Gastroesophageal sphincter (tissue), 4 donors: ENCODE measurements around the gene SMAD3. TPM values are rescaled to one million over a fixed set of nuclear protein-coding genes. Genes with fewer than 3 reads are reported as not detected.

Source experiments
- ATAC-seq: fragments of 150-250 bp; one replicate; pipeline ENCODE4 v1.9.1; 2016; ENCODE audit warnings: mild to moderate bottlenecking, moderate library complexity
- H3K27ac ChIP-seq, 4 donors: fragments of 200-600 bp; sonication (generic) in 3 of 4; 1 replicate in 3 of 4; 2 replicates in 1 of 4; pipeline ENCODE4 v1.5.1; 2016 to 2019
- H3K27me3 ChIP-seq: fragments of 200-600 bp; sonication (generic); one replicate; pipeline ENCODE4 v1.5.1; 2019
- H3K36me3 ChIP-seq, 2 donors: fragments of 200-600 bp; sonication (generic); one replicate each; pipeline ENCODE4 v1.5.1; 2019; ENCODE audit warnings: control low read depth in 1 of 2
- H3K4me1 ChIP-seq, 3 donors: fragments of 200-600 bp; sonication (generic); 1 replicate in 2 of 3; 2 replicates in 1 of 3; pipeline ENCODE4 v1.5.1; 2016 to 2019; ENCODE audit warnings: control low read depth in 2 of 3
- H3K4me3 ChIP-seq, 2 donors: fragments of 200-600 bp; sonication (generic); one replicate each; pipeline ENCODE4 v1.5.1; 2019; ENCODE audit warnings: mild to moderate bottlenecking in 1 of 2, moderate library complexity in 1 of 2
- H3K9me3 ChIP-seq, 3 donors: fragments of 200-600 bp; sonication (generic); one replicate each; pipeline ENCODE4 v1.5.1; 2017 to 2019; ENCODE audit warnings: control low read depth in 2 of 3
- EP300 ChIP-seq: sonication (generic); formaldehyde crosslinking; IDR thresholded peaks from one replicate; pipeline ENCODE4 v1.6.1; 2017; ENCODE audit warnings: antibody characterized with exemption, mild to moderate bottlenecking
- POLR2A ChIP-seq, 2 donors: fragments of 450-650 bp; IDR thresholded peaks; one replicate each; pipeline ENCODE4 v1.6.1; 2017; ENCODE audit warnings: antibody characterized with exemption in 2 of 2, mild to moderate bottlenecking in 2 of 2, moderate library complexity in 1 of 2
- POLR2AphosphoS5 ChIP-seq: sonication (generic); formaldehyde crosslinking; IDR thresholded peaks from one replicate; pipeline ENCODE4 v1.6.1; 2017; ENCODE audit warnings: antibody characterized with exemption
- WGBS, 2 donors: methylation state at CpG; one replicate each; pipeline ENCODE4 v1.1.5; 2018; ENCODE audit warnings: low coverage in 1 of 2; 5-methylcytosine and 5-hydroxymethylcytosine counted together
- total RNA-seq, 4 donors: library from RNA; depleted of rRNA; stranded (reverse); fragments of >200 nt; gene quantifications; one replicate each; pipeline ENCODE4 v1.1.0, GENCODE V29; 2016
- TF ChIP-seq, protein P1 (sequence below), 4 experiments: fragments of 200-600 bp in 2 of 4; fragments of 450-650 bp in 2 of 4; sonication (generic) in 1 of 4; IDR thresholded peaks; one replicate each; pipeline ENCODE4 v1.5.1; 2017 to 2019; ENCODE audit warnings: antibody characterized with exemption in 4 of 4, mild to moderate bottlenecking in 2 of 4, moderate library complexity in 2 of 4

Gene SMAD3
- total RNA-seq, 4 donors from 2014 or later: 19.8 to 30.6 (median 25.9) TPM

DNA sequence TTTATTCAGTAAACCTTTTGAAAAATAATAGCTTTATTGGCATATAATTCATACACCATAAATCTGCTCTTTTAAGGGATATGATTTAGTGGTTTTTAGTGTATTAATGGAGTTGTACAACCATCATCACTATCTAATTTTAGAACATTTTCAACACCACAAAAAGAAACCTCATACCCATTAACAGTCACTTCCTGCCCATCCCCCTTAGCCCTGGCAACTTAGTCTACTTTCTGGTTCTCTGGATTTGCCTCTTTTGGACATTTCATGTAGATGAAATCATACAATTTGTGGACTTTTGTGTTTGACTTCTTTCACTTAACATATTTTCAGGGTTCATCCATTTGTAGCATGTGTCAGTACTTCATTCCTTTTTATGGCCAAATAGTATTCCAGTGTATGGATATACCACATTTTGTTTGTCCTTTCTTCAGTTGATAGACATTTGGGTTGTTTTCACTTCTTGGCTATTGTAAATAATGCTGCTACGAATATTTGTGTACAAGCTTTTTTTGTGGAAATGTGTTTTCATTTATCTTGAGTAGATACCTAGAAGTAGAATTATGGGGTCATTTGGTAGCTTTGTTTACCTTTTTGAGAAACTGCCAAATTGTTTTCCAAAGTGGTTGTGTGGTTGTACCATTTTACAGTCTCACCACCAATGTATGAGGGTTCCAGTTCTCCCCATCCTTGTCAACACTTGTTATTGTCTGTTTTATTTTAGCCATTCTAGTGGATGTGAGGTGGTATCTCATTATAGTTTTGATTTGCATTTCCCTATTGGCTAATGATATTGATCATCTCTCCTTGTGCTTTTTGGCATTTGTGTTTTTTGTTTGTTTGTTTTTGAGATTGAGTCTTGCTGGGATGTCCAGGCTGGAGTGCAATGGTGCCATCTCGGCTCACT is 45.8 kb downstream of the SMAD3 start:
- peaks cover 10 to 79% (median 51%) of the 10 kb centered on the region in 3 donors for H3K4me1 ChIP-seq
- peaks cover 0 to 4% (median 0%) of the 10 kb centered on the region in 3 donors for H3K9me3 ChIP-seq
- no peak overlapping the region for H3K27ac ChIP-seq
- TF ChIP-seq POLR2A (IDR thresholded peaks at IDR 0.05) (no peak), EP300 (no peak), POLR2AphosphoS5 (no peak)
- TF ChIP-seq, protein P1, sequence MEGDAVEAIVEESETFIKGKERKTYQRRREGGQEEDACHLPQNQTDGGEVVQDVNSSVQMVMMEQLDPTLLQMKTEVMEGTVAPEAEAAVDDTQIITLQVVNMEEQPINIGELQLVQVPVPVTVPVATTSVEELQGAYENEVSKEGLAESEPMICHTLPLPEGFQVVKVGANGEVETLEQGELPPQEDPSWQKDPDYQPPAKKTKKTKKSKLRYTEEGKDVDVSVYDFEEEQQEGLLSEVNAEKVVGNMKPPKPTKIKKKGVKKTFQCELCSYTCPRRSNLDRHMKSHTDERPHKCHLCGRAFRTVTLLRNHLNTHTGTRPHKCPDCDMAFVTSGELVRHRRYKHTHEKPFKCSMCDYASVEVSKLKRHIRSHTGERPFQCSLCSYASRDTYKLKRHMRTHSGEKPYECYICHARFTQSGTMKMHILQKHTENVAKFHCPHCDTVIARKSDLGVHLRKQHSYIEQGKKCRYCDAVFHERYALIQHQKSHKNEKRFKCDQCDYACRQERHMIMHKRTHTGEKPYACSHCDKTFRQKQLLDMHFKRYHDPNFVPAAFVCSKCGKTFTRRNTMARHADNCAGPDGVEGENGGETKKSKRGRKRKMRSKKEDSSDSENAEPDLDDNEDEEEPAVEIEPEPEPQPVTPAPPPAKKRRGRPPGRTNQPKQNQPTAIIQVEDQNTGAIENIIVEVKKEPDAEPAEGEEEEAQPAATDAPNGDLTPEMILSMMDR (IDR thresholded peaks at IDR 0.05): no peak
- no peaks in the 10 kb centered on the region for H3K27me3 ChIP-seq
- no peak for ATAC-seq
- 100% methylated on average over 2 of the region's 2 CpGs; no CpG with 5 or more reads in 1 of the 2 donors for WGBS, 2 donors
- H3K36me3 ChIP-seq: no peaks in the 10 kb centered on the region
- H3K4me3 ChIP-seq: no peak overlapping the region

DNA sequence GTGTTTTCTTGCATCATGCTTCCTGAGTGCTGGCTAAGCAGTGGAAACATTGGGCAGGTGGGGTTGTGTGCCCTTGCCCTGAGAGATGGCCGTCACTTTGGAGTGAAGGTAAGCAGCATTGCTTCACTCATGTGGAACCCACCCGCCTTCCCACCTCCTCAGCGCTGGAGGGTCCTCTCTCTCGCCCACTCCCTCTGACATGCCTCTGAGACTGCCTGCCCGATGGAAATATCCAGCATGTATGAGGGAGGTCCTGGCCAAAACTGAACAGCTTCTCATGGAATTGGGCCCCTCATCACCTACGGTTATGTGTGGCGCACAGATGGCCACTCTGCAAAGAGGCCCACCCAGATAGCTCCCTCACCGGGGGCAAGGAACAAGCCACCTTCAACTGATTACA is 48.6 kb downstream of the SMAD3 start:
- Histone ChIP-seq H3K36me3 (no peaks in the 10 kb centered on the region), H3K9me3 (peaks cover 0 to 4% (median 0%) of the 10 kb centered on the region in 3 donors), H3K4me3 (no peak overlapping the region), H3K27ac (no peak overlapping the region), H3K4me1 (peaks cover 0 to 79% (median 46%) of the 10 kb centered on the region in 3 donors), H3K27me3 (no peaks in the 10 kb centered on the region)
- 83% methylated on average over 7 of the region's 8 CpGs; no CpG with 5 or more reads in 1 of the 2 donors for WGBS, 2 donors
- TF ChIP-seq POLR2AphosphoS5: no peak
- TF ChIP-seq, protein P1 (IDR thresholded peaks at IDR 0.05): no peak
- TF ChIP-seq EP300: no peak
- TF ChIP-seq POLR2A (IDR thresholded peaks at IDR 0.05): no peak
- ATAC-seq: no peak

DNA sequence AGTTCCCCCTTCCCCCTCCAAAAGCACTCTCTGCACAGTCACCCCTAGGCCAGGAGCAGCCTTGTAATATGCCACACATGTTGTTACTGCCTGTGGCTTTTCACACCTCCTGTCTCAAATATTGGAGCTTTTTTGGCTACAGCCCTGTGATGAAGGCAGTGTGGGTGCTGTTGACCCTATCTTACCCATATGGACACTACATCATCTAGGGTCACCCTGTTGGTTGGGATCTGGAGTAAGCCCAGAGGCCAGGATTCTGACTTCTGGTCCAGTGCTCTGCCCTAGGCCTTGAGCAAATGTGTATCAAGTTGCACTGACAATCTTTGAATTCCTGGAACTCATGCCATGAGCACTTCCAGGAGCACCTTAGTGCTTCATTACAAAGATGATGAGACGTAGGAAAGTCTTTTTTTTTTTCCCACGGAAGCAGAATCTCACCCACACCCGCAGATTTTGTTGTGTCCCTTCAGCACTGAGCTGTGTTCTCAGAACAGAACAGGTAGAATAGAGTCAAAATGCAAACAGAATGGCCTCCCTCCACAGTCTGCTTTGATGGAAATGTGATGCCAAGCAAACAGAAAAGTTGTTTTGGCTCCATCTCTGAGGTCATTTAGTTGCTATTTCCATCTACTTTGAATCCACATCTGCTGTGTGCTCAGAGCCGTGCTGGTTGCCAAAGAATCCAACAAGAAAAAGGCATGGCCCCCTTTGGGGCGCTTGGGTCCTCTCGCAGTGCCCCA is 49.6 kb downstream of the SMAD3 start:
- H3K27ac ChIP-seq: peak overlapping the region in 1 of 4 donors; percentile 27
- 33 to 49% methylated on average over 5 to 6 of the region's 6 CpGs for WGBS, 2 donors
- H3K4me1 ChIP-seq: peaks cover 0 to 79% (median 46%) of the 10 kb centered on the region in 3 donors
- H3K27me3 ChIP-seq: no peaks in the 10 kb centered on the region
- no peak for ATAC-seq
- no peak for TF ChIP-seq POLR2AphosphoS5
- TF ChIP-seq, protein P1 (IDR thresholded peaks at IDR 0.05): no peak
- no peak for TF ChIP-seq EP300
- H3K9me3 ChIP-seq: peaks cover 0 to 4% (median 0%) of the 10 kb centered on the region in 3 donors
- no peak overlapping the region for H3K4me3 ChIP-seq
- no peaks in the 10 kb centered on the region for H3K36me3 ChIP-seq

DNA sequence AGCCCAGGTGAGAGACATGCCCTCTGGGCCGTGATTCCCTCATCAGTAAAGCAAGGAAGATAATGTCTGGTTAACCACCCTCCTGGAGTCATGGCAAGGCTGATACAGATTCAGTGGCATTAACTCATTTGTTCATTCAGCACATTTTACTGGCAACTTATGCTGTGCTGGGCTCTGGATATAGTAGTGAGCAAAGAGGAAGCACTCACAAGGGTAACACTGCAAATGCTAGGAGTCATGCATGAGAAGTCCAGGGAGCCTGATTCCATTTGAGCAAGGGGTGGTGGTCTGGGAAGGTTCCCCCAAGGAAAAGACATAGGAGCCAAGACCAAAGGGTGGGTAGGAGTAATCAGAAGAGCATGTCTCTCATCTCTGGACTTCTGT is 50.2 kb downstream of the SMAD3 start:
- no peak for ATAC-seq
- H3K4me1 ChIP-seq: peaks cover under 1 to 79% (median 48%) of the 10 kb centered on the region in 3 donors

More for the DNA sequence above, 50.2 kb downstream of the SMAD3 start:
- H3K27me3 ChIP-seq: no peaks in the 10 kb centered on the region
- no peaks in the 10 kb centered on the region for H3K36me3 ChIP-seq
- H3K27ac ChIP-seq: peak overlapping the region in 1 of 4 donors; percentile 27
- 60 to 80% methylated on average over 1 of the region's 1 CpG for WGBS, 2 donors
- TF ChIP-seq, protein P1 (IDR thresholded peaks at IDR 0.05): no peak
- TF ChIP-seq POLR2A (IDR thresholded peaks at IDR 0.05): no peak
- no peak for TF ChIP-seq EP300
- TF ChIP-seq POLR2AphosphoS5: no peak
- H3K4me3 ChIP-seq: no peak overlapping the region
- peaks cover 0 to 4% (median 0%) of the 10 kb centered on the region in 3 donors for H3K9me3 ChIP-seq
